ENCODE results near the gene TMEM201.
"Not testable (repeated sequence)": the region's sequence is repeated elsewhere in the genome, so short reads cannot be mapped to it uniquely, and the experiment has no call there.

The TMEM201 gene

GRCh38 chr1:9588551-9589143 is at the start of gene TMEM201:
TMEM201 (plus strand) TSS chr1:9588911; CDS start chr1:9588931, 20 bp downstream.
- peak; percentile 93 for DNase-seq

- DNase-seq = peak; percentile 95
Observed at GRCh38 chr1:9539165-9539828, 49.4 kb upstream of the TMEM201 start, which contains the start of gene SLC25A33. SLC25A33 (plus strand) TSS chr1:9539465; CDS start chr1:9539692, 227 bp downstream.

GRCh38 chr1:9539829-9540550 is 48.7 kb upstream of the TMEM201 start:
- DNase-seq = peak; percentile 60

- DNase-seq = no peak
Observed at GRCh38 chr1:9542430-9542829, 46.3 kb upstream of the TMEM201 start.

- DNase-seq = no peak
Observed at GRCh38 chr1:9544926-9545325, 43.8 kb upstream of the TMEM201 start.

GRCh38 chr1:9549955-9550546 is 38.7 kb upstream of the TMEM201 start:
- no peak for DNase-seq

- no peak for DNase-seq
Observed at GRCh38 chr1:9551984-9552383, 36.7 kb upstream of the TMEM201 start.

GRCh38 chr1:9553736-9554144 is 35.0 kb upstream of the TMEM201 start:
- DNase-seq = no peak

- DNase-seq = no peak
Observed at GRCh38 chr1:9555942-9556341, 32.8 kb upstream of the TMEM201 start.

- no peak for DNase-seq
Observed at GRCh38 chr1:9557624-9558023, 31.1 kb upstream of the TMEM201 start.

- DNase-seq = no peak
Observed at GRCh38 chr1:9558271-9558945, 30.3 kb upstream of the TMEM201 start.

- DNase-seq = no peak
Observed at GRCh38 chr1:9558946-9559545, 29.7 kb upstream of the TMEM201 start.

- DNase-seq = no peak
Observed at GRCh38 chr1:9559673-9560072, 29.0 kb upstream of the TMEM201 start.

GRCh38 chr1:9560090-9560489 is 28.6 kb upstream of the TMEM201 start:
- not testable (repeated sequence) for DNase-seq

- DNase-seq = no peak
Observed at GRCh38 chr1:9561429-9561828, 27.3 kb upstream of the TMEM201 start.

- no peak for DNase-seq
Observed at GRCh38 chr1:9569267-9569666, 19.4 kb upstream of the TMEM201 start.

- not testable (repeated sequence) for DNase-seq
Observed at GRCh38 chr1:9570886-9571529, 17.7 kb upstream of the TMEM201 start.

GRCh38 chr1:9573723-9574122 is 15.0 kb upstream of the TMEM201 start:
- no peak for DNase-seq

- no peak for DNase-seq
Observed at GRCh38 chr1:9575486-9575885, 13.2 kb upstream of the TMEM201 start.

- no peak for DNase-seq
Observed at GRCh38 chr1:9576903-9577302, 11.8 kb upstream of the TMEM201 start.

GRCh38 chr1:9577423-9577822 is 11.3 kb upstream of the TMEM201 start:
- no peak for DNase-seq

GRCh38 chr1:9580942-9581341 is 7.8 kb upstream of the TMEM201 start:
- DNase-seq = no peak
